ENCODE data around the gene NINJ2. TPM values are rescaled to one million over a fixed set of nuclear protein-coding genes. Genes with fewer than 3 reads are reported as not detected.

The NINJ2 gene
- total and polyA plus RNA-seq, 10 of the 15 experiments (the other 5 are each of a cell fraction or from before 2014, with no cell fraction given), result 8.9 to 51.6 (median 21.3) TPM

DNA sequence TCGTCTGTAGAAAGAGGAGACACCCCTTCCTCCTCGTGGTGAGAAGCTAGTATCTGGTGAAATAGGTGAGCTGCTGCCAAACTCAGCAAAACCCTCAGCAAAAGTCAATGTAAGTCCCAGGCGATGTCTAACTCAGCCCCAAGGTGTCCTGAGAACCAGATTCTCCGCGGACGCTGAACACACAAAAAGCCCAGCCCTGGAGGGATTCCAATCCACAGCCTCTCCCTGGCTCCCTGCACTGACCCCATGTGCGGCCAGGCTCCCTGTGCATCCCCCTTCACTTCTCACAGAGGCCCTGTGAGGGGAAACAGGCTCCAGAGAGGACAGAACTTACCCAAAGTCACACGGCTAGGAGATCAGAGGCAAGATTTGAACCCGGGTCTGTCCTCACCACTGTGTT is 81.5 kb downstream of the NINJ2 start (continued):
- TF ChIP-seq, protein P1, sequence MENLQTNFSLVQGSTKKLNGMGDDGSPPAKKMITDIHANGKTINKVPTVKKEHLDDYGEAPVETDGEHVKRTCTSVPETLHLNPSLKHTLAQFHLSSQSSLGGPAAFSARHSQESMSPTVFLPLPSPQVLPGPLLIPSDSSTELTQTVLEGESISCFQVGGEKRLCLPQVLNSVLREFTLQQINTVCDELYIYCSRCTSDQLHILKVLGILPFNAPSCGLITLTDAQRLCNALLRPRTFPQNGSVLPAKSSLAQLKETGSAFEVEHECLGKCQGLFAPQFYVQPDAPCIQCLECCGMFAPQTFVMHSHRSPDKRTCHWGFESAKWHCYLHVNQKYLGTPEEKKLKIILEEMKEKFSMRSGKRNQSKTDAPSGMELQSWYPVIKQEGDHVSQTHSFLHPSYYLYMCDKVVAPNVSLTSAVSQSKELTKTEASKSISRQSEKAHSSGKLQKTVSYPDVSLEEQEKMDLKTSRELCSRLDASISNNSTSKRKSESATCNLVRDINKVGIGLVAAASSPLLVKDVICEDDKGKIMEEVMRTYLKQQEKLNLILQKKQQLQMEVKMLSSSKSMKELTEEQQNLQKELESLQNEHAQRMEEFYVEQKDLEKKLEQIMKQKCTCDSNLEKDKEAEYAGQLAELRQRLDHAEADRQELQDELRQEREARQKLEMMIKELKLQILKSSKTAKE (IDR thresholded peaks at IDR 0.05; ENCODE audit: low read depth, poor library complexity, severe bottlenecking), result no peak
- TF ChIP-seq NR2C2 (IDR thresholded peaks at IDR 0.05; ENCODE audit: borderline replicate concordance, control insufficient read depth, insufficient read length, low read depth), result no peak
- no peak for TF ChIP-seq RBBP5 (conservative IDR thresholded peaks at IDR 0.05)
- TF ChIP-seq EED (IDR thresholded peaks at IDR 0.05; ENCODE audit: low read depth), result no peak
- TF ChIP-seq YY1 (IDR thresholded peaks at IDR 0.05; ENCODE audit: low read depth, low read length), result no peak
- no peak for TF ChIP-seq HDGF (IDR thresholded peaks at IDR 0.05)
- TF ChIP-seq NBN (IDR thresholded peaks at IDR 0.05), result no peak
- no peak for TF ChIP-seq CBX3 (IDR thresholded peaks at IDR 0.05; ENCODE audit: borderline replicate concordance, low read depth)
- TF ChIP-seq, protein P2, sequence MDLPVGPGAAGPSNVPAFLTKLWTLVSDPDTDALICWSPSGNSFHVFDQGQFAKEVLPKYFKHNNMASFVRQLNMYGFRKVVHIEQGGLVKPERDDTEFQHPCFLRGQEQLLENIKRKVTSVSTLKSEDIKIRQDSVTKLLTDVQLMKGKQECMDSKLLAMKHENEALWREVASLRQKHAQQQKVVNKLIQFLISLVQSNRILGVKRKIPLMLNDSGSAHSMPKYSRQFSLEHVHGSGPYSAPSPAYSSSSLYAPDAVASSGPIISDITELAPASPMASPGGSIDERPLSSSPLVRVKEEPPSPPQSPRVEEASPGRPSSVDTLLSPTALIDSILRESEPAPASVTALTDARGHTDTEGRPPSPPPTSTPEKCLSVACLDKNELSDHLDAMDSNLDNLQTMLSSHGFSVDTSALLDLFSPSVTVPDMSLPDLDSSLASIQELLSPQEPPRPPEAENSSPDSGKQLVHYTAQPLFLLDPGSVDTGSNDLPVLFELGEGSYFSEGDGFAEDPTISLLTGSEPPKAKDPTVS (IDR thresholded peaks at IDR 0.05; ENCODE audit: low read depth, low read length), result no peak
- no peak for TF ChIP-seq BMI1 (IDR thresholded peaks at IDR 0.05; ENCODE audit: borderline replicate concordance)

DNA sequence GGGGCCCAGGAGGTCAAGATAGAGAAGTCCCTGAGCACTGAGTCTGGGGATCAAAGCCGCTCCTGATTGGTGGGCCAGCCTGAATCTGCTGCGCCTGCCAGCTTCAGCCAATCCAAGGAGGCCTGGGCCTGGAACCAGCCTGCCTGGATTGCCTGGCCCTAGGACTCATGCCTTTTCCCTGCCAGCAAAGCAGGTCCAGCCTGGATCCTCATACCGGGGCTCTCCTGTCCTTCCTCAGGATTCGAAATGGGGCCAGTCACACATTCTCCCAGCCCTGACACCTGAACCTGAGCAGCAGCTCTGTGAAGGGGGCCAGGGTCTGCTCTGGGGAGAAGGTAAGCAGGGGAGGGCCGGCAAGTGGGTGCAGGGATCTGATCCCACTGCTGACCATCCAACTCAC is 81.9 kb downstream of the NINJ2 start:
- WGBS (ENCODE audit: insufficient coverage, insufficient replicate concordance, low lambda C conversion rate, missing lambda C conversion rate), result 95% methylated on average over 5 of the region's 5 CpGs
- Histone ChIP-seq H3K9me3 (replicated peaks; ENCODE audit: control insufficient read depth, insufficient read depth, low read length) (no peaks in the 10 kb centered on the region), H3K27ac (ENCODE audit: control insufficient read depth, insufficient read depth) (no peak overlapping the region), H3K4me2 (ENCODE audit: control insufficient read depth, insufficient read depth) (no peak overlapping the region), H3K9ac (ENCODE audit: control insufficient read depth, insufficient read depth, low read length) (no peak overlapping the region), H3K4me3 (no peak overlapping the region), H3K27me3 (replicated peaks in 1 of 2; ENCODE audit: control insufficient read depth in 2 of 2, insufficient read depth in 2 of 2, low read length in 1 of 2) (no peaks in the 10 kb centered on the region), H4K20me1 (ENCODE audit: control insufficient read depth, insufficient read depth) (no peaks in the 10 kb centered on the region), H3K36me3 (ENCODE audit: control insufficient read depth in 2 of 2, insufficient read depth in 2 of 2, low read length in 1 of 2) (no peaks in the 10 kb centered on the region), H2AFZ (ENCODE audit: control insufficient read depth, low read depth, low read length) (no peak overlapping the region), H3K4me1 (ENCODE audit: control insufficient read depth, insufficient read depth, low read length) (peaks cover 13% of the 10 kb centered on the region), H3K79me2 (ENCODE audit: control insufficient read depth, insufficient read depth, low read length) (no peaks in the 10 kb centered on the region)
- ChIA-PET POLR2A (no interaction called here), SMC1A (ENCODE audit: uncharacterized antibody, unreplicated experiment) (interaction anchor here (1.1 kb wide), 1 partner anchor 234 kb away, joined by 4 read pairs; no protein-coding TSS in a partner anchor), CTCF (interaction anchor here (2.2 kb wide), 1 partner anchor 10 kb away, joined by 5 read pairs; no protein-coding TSS in a partner anchor), RAD21 (ENCODE audit: unreplicated experiment) (interaction anchor here (0.7 kb wide), 1 partner anchor 33 kb away, joined by 3 read pairs; no protein-coding TSS in a partner anchor)
- BruUV-seq (replicated peaks), result no TSS peak
- DNase-seq (ENCODE audit: low read depth, low spot score) (no peak), FAIRE-seq (no peak), ATAC-seq (no peak)
- no peak for TF ChIP-seq DPF2 (IDR thresholded peaks at IDR 0.05)
- TF ChIP-seq EGR1 (IDR thresholded peaks at IDR 0.05; ENCODE audit: borderline replicate concordance in 1 of 2, low read depth in 2 of 2, low read length in 2 of 2), result no peak
- TF ChIP-seq NFYA (IDR thresholded peaks at IDR 0.05; ENCODE audit: borderline replicate concordance, low read depth, low read length), result no peak
- TF ChIP-seq MEF2A (IDR thresholded peaks at IDR 0.05; ENCODE audit: insufficient read depth, low read depth, low read length), result no peak
- TF ChIP-seq KLF5 (IDR thresholded peaks at IDR 0.05; ENCODE audit: partially characterized antibody), result no peak
- no peak for TF ChIP-seq IKZF1 (conservative IDR thresholded peaks at IDR 0.05)
- TF ChIP-seq RCOR1 (conservative IDR thresholded peaks at IDR 0.05; ENCODE audit: low read depth, low read length), result no peak
- no peak for TF ChIP-seq MYC (IDR thresholded peaks at IDR 0.05; ENCODE audit: insufficient read depth, insufficient read length, insufficient replicate concordance, low read length, severe bottlenecking)
- TF ChIP-seq NBN (IDR thresholded peaks at IDR 0.05), result no peak
- TF ChIP-seq, protein P3, sequence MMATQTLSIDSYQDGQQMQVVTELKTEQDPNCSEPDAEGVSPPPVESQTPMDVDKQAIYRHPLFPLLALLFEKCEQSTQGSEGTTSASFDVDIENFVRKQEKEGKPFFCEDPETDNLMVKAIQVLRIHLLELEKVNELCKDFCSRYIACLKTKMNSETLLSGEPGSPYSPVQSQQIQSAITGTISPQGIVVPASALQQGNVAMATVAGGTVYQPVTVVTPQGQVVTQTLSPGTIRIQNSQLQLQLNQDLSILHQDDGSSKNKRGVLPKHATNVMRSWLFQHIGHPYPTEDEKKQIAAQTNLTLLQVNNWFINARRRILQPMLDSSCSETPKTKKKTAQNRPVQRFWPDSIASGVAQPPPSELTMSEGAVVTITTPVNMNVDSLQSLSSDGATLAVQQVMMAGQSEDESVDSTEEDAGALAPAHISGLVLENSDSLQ (IDR thresholded peaks at IDR 0.05), result no peak
- TF ChIP-seq NFIC (IDR thresholded peaks at IDR 0.05; ENCODE audit: low read depth, low read length), result no peak
- no peak for TF ChIP-seq FOXM1 (IDR thresholded peaks at IDR 0.05; ENCODE audit: low read depth, low read length)
- in situ Hi-C loops (cut with MboI) (no loop called here), intact Hi-C loops (cut with micrococcal nuclease; ENCODE audit: unreplicated experiment) (no loop called here)

Measured in GM12878 (cell line).